ENCODE data around the gene ATP1A2.
"Not testable (repeated sequence)": the region's sequence is repeated elsewhere in the genome, so short reads cannot be mapped to it uniquely, and the experiment has no call there.

DNA sequence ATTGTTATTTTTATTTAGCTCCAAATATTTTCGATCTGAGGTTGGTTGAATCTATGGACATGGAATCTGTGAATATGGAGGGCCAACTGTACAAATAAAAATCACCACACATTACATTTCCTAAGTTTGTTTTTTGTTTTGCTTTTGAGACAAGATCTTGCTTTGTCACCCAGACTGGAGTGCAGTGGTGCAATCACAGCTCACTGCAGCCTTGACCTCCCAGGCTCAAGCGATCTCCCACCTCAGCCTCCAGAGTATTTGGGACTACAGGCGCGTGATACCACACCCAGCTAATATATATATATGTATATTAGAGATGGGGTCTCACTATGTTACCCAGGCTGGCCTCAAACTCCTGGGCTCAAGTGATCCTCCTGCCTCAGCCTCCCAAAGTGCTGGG lies 10.8 kb downstream of the ATP1A2 start:
- TF ChIP-seq, protein P1, sequence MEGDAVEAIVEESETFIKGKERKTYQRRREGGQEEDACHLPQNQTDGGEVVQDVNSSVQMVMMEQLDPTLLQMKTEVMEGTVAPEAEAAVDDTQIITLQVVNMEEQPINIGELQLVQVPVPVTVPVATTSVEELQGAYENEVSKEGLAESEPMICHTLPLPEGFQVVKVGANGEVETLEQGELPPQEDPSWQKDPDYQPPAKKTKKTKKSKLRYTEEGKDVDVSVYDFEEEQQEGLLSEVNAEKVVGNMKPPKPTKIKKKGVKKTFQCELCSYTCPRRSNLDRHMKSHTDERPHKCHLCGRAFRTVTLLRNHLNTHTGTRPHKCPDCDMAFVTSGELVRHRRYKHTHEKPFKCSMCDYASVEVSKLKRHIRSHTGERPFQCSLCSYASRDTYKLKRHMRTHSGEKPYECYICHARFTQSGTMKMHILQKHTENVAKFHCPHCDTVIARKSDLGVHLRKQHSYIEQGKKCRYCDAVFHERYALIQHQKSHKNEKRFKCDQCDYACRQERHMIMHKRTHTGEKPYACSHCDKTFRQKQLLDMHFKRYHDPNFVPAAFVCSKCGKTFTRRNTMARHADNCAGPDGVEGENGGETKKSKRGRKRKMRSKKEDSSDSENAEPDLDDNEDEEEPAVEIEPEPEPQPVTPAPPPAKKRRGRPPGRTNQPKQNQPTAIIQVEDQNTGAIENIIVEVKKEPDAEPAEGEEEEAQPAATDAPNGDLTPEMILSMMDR (tag by site-specific recombination; IDR thresholded peaks at IDR 0.05) = not testable (repeated sequence)
- not testable (repeated sequence) for TF ChIP-seq EGR2 (tag by site-specific recombination; IDR thresholded peaks at IDR 0.05; ENCODE audit: low read depth); ZNF747 (tag by site-specific recombination; IDR thresholded peaks at IDR 0.05); ZNF677 (tag by site-specific recombination; IDR thresholded peaks at IDR 0.05); ZNF350 (tag by site-specific recombination; IDR thresholded peaks at IDR 0.05)
- TF ChIP-seq, protein P2, sequence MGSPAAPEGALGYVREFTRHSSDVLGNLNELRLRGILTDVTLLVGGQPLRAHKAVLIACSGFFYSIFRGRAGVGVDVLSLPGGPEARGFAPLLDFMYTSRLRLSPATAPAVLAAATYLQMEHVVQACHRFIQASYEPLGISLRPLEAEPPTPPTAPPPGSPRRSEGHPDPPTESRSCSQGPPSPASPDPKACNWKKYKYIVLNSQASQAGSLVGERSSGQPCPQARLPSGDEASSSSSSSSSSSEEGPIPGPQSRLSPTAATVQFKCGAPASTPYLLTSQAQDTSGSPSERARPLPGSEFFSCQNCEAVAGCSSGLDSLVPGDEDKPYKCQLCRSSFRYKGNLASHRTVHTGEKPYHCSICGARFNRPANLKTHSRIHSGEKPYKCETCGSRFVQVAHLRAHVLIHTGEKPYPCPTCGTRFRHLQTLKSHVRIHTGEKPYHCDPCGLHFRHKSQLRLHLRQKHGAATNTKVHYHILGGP (tag by site-specific recombination; IDR thresholded peaks at IDR 0.05) = not testable (repeated sequence)

Data from HEK293 (cell line).